Liver (tissue), 9 donors: Measurements from ENCODE around the gene RAB1A. TPM values are rescaled to one million over a fixed set of nuclear protein-coding genes. Genes with fewer than 3 reads are reported as not detected.
"Not testable (repeated sequence)": the region's sequence is repeated elsewhere in the genome, so short reads cannot be mapped to it uniquely, and the experiment has no call there.

Experiments
- DNase-seq: peaks from one replicate; pipeline ENCODE4 v3.0.0-alpha.2; 2017; ENCODE audit warnings: low spot score
- H3K27ac ChIP-seq, 2 donors: one replicate each; pipeline ENCODE4 v1.7.0; 2013; ENCODE audit warnings: inconsistent platforms in 2 of 2, low read length in 2 of 2, control low read depth in 1 of 2, low read depth in 1 of 2, mild to moderate bottlenecking in 1 of 2
- H3K27me3 ChIP-seq, 4 donors: one replicate each; pipeline versions ENCODE4 v1.6.1 to v1.7.0; 2013; ENCODE audit warnings: low read length in 3 of 4, inconsistent platforms in 1 of 4, mild to moderate bottlenecking in 1 of 4, moderate library complexity in 1 of 4; ENCODE audit not compliant: control insufficient read depth in 4 of 4, insufficient read depth in 4 of 4
- H3K36me3 ChIP-seq, 4 donors: one replicate each; pipeline versions ENCODE4 v1.6.1 to v1.7.0; 2013; ENCODE audit warnings: low read length in 3 of 4, mild to moderate bottlenecking in 3 of 4, low read depth in 1 of 4, moderate library complexity in 1 of 4; ENCODE audit not compliant: control insufficient read depth in 4 of 4, insufficient read depth in 3 of 4
- H3K4me1 ChIP-seq, 4 donors: one replicate each; pipeline versions ENCODE4 v1.6.1 to v1.7.0; 2013; ENCODE audit warnings: low read length in 3 of 4, mild to moderate bottlenecking in 3 of 4, moderate library complexity in 1 of 4; ENCODE audit not compliant: control insufficient read depth in 4 of 4, insufficient read depth in 4 of 4
- H3K4me3 ChIP-seq, 3 donors: one replicate each; pipeline versions ENCODE4 v1.6.1 to v1.7.0; 2013; ENCODE audit warnings: low read length in 3 of 3, control low read depth in 1 of 3, low read depth in 1 of 3, mild to moderate bottlenecking in 1 of 3
- H3K9ac ChIP-seq, 2 donors: one replicate each; pipeline ENCODE4 v1.7.0; 2013; ENCODE audit warnings: low read length in 2 of 2, mild to moderate bottlenecking in 2 of 2, moderate library complexity in 2 of 2, control low read depth in 1 of 2, low read depth in 1 of 2
- H3K9me3 ChIP-seq, 4 donors: one replicate each; pipeline versions ENCODE4 v1.6.1 to v1.7.0; 2013; ENCODE audit warnings: low read length in 3 of 4; ENCODE audit not compliant: control insufficient read depth in 4 of 4
- EGR1 ChIP-seq, 2 donors: IDR thresholded peaks; 2 replicates each; pipeline ENCODE4 v1.6.1; 2016 to 2018; ENCODE audit warnings: antibody characterized with exemption in 2 of 2, low read depth in 2 of 2
- FOXA1 ChIP-seq: IDR thresholded peaks from 2 replicates; pipeline ENCODE4 v1.6.1; 2016; ENCODE audit warnings: antibody characterized with exemption
- FOXA2 ChIP-seq: IDR thresholded peaks from 2 replicates; pipeline ENCODE4 v1.6.1; 2016; ENCODE audit warnings: antibody characterized with exemption
- GABPA ChIP-seq, 2 donors: IDR thresholded peaks in 1 of 2; conservative IDR thresholded peaks in 1 of 2; 2 replicates each; pipeline ENCODE4 v1.6.1; 2016; ENCODE audit warnings: antibody characterized with exemption in 2 of 2, mild to moderate bottlenecking in 1 of 2, moderate library complexity in 1 of 2
- HNF4A ChIP-seq, 2 donors: conservative IDR thresholded peaks; 2 replicates each; pipeline ENCODE4 v1.6.1; 2016; ENCODE audit warnings: antibody characterized with exemption in 2 of 2, mild to moderate bottlenecking in 2 of 2
- HNF4G ChIP-seq: IDR thresholded peaks from 2 replicates; pipeline ENCODE4 v1.6.1; 2016; ENCODE audit warnings: antibody characterized with exemption
- JUND ChIP-seq, 2 donors: IDR thresholded peaks; 2 replicates each; pipeline ENCODE4 v1.6.1; 2016; ENCODE audit warnings: antibody characterized with exemption in 2 of 2
- NR2F2 ChIP-seq: IDR thresholded peaks from 2 replicates; pipeline ENCODE4 v1.6.1; 2016; ENCODE audit warnings: antibody characterized with exemption
- RAD21 ChIP-seq, 2 donors: IDR thresholded peaks; 2 replicates each; pipeline ENCODE4 v1.6.1; 2016; ENCODE audit warnings: antibody characterized with exemption in 2 of 2, mild to moderate bottlenecking in 2 of 2
- RXRA ChIP-seq, 2 donors: IDR thresholded peaks; 2 replicates each; pipeline ENCODE4 v1.6.1; 2017 to 2018; ENCODE audit warnings: antibody characterized with exemption in 2 of 2, mild to moderate bottlenecking in 1 of 2
- SP1 ChIP-seq: IDR thresholded peaks from 2 replicates; pipeline ENCODE4 v1.6.1; 2018; ENCODE audit warnings: antibody characterized with exemption, mild to moderate bottlenecking
- TAF1 ChIP-seq: conservative IDR thresholded peaks from 2 replicates; pipeline ENCODE4 v1.6.1; 2016; ENCODE audit warnings: antibody characterized with exemption, mild to moderate bottlenecking
- YY1 ChIP-seq: IDR thresholded peaks from 2 replicates; pipeline ENCODE4 v1.6.1; 2016; ENCODE audit warnings: antibody characterized with exemption, mild to moderate bottlenecking
- WGBS: extraction: QIAGEN DNeasy Blood & Tissue Kit; methylation state at CpG from one replicate; pipeline ENCODE4 v1.1.7; 2013; 5-methylcytosine and 5-hydroxymethylcytosine counted together
- polyA plus RNA-seq, 2 donors: library from polyadenylated mRNA; stranded (reverse) in 1 of 2; unstranded in 1 of 2; fragments of 200-250 nt in 1 of 2; fragments of >200 nt in 1 of 2; fragmentation: Nextera tagmentation in 1 of 2; extraction: Ambion mirVana in 1 of 2; gene quantifications; one replicate each; pipeline versions ENCODE4 v1.2.1 to v1.2.3, GENCODE V29; 2013 to 2015
- total RNA-seq, 2 donors: library from RNA; depleted of rRNA; stranded (reverse); fragments of >200 nt; gene quantifications; one replicate each; pipeline ENCODE4 v1.2.3, GENCODE V29; 2014
- TF ChIP-seq, protein P1 (sequence below): IDR thresholded peaks from 2 replicates; pipeline ENCODE4 v1.6.1; 2016; ENCODE audit warnings: antibody characterized with exemption
- TF ChIP-seq, protein P2 (sequence below): IDR thresholded peaks from 2 replicates; pipeline ENCODE4 v1.6.1; 2016; ENCODE audit warnings: antibody characterized with exemption
- TF ChIP-seq, protein P3 (sequence below): fragments of 150-350 bp; IDR thresholded peaks from 2 replicates; pipeline ENCODE4 v1.5.1; 2017; ENCODE audit warnings: improper control_type of control experiment, low read depth, low read length; ENCODE audit not compliant: missing input control
- TF ChIP-seq, protein P4 (sequence below): IDR thresholded peaks from 2 replicates; pipeline ENCODE4 v1.6.1; 2016; ENCODE audit warnings: antibody characterized with exemption, mild to moderate bottlenecking
- donor health status: healthy.
- donor health status: healthy.
- donor health status: healthy.
- donor health status: healthy.
- donor health status: healthy.

Gene RAB1A
- total and polyA plus RNA-seq, 4 donors, result 52.8 to 89.7 (median 77.8) TPM

DNA sequence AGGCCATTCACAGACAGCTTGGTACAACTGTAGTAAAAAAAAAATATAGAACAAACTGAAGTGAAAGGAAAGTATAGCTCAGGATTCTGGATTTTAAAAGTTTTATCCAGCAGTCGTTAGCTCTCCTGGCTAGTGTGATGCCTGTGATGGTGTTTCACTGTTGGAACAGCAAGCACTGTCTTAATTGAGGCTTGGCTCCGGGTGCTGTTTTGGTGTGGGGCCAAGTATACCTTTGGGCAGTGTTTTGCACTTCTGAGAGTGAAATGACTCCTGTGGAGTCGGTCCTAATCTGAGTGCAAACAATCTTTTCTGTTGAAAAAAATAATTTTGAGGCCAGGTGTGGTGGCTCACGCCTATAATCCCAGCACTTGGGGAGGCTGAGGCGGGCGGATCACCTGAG lies 28.7 kb upstream of the RAB1A start (continued):
- TF ChIP-seq RAD21 (IDR thresholded peaks at IDR 0.05), result no peak
- TF ChIP-seq FOXA2, result no peak
- TF ChIP-seq HNF4G, result no peak
- TF ChIP-seq EGR1 (IDR thresholded peaks at IDR 0.05; ENCODE audit: low read depth in 2 of 2), result no peak
- TF ChIP-seq RXRA (IDR thresholded peaks at IDR 0.05), result no peak
- no peak for TF ChIP-seq YY1
- TF ChIP-seq FOXA1, result no peak
- TF ChIP-seq TAF1, result no peak

DNA sequence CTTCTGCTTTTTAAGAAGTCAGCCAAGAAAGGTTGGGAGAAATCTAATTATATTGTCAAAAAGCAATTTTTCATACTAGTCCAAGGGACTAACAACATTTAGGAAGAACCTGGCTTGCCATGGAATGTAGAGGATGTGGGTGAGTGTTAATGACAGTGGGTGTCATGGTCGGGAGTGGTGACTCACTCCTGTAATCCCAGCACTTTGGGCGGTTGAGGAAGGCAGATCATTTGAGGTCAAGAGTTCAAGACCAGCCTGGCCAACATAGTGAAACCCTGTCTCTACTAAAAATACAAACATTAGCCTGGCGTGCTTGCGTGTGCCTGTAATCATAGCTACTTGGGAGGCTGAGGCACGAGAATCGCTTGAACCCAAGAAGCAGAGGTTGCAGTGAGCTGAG lies 27.9 kb upstream of the RAB1A start:
- not testable (repeated sequence) for H3K36me3 ChIP-seq, H3K9ac ChIP-seq, H3K9me3 ChIP-seq, H3K4me3 ChIP-seq, H3K4me1 ChIP-seq, H3K27ac ChIP-seq, DNase-seq, H3K27me3 ChIP-seq
- WGBS, result 73% methylated on average over 6 of the region's 6 CpGs

DNA sequence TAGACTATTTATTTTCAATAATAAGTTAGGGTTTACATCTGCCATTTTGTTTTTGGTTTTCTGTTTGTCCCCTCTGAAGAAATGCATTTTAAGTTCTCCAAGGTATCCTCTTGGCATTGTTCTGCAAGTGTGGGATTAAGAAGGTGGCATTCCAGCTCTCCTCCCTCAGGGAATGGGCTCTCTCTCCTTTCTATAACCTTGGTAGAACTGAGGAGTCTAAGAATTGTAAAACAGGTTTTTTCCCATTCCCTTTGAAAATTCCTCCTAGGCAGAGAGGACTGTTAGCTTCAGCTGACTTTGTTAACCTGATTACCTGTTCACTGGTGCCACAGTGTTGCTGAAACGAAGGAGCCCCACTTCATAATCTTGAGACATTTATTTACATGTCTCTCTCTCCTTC lies 26.1 kb upstream of the RAB1A start:
- H3K9ac ChIP-seq, result no peak overlapping the region
- H3K4me1 ChIP-seq, result no peaks in the 10 kb centered on the region
- H3K9me3 ChIP-seq, result no peaks in the 10 kb centered on the region
- no peak overlapping the region for H3K27ac ChIP-seq
- WGBS, result 84% methylated on average over 1 of the region's 1 CpG
- no peak overlapping the region for H3K4me3 ChIP-seq
- TF ChIP-seq GABPA (IDR thresholded peaks at IDR 0.05 in 1 of 2, conservative IDR thresholded peaks at IDR 0.05 in 1 of 2) (no peak), HNF4G (no peak), FOXA1 (no peak), TAF1 (no peak), EGR1 (IDR thresholded peaks at IDR 0.05; ENCODE audit: low read depth in 2 of 2) (no peak), YY1 (no peak)
- H3K27me3 ChIP-seq, result no peaks in the 10 kb centered on the region
- no peaks in the 10 kb centered on the region for H3K36me3 ChIP-seq
- DNase-seq, result no peak

DNA sequence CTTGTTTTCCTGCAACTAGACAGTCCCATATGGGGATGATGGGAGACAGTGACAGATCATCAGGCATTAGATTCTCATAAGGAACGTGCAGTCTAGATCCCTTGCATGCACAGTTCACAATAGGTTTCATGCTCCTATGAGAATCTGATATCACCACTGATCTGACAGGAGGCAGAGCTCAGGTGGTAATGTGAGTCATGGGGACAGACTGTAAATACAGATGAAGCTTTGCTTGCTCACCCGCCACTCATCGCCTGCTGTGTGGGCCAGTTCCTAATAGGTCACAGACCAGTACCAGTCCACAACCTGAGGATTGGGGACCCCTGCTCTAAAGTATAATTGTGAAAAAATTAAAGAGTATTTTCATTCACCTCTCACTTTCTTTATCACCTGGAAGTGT lies 23.6 kb upstream of the RAB1A start:
- Histone ChIP-seq H3K4me3 (no peak overlapping the region), H3K27ac (no peak overlapping the region), H3K4me1 (no peaks in the 10 kb centered on the region), H3K9ac (no peak overlapping the region), H3K9me3 (no peaks in the 10 kb centered on the region), H3K36me3 (no peaks in the 10 kb centered on the region), H3K27me3 (no peaks in the 10 kb centered on the region)
- DNase-seq, result no peak
- 96% methylated on average over 3 of the region's 3 CpGs for WGBS
- no peak for TF ChIP-seq HNF4A (conservative IDR thresholded peaks at IDR 0.05)
- TF ChIP-seq, protein P1, sequence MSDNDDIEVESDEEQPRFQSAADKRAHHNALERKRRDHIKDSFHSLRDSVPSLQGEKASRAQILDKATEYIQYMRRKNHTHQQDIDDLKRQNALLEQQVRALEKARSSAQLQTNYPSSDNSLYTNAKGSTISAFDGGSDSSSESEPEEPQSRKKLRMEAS, result no peak

DNA sequence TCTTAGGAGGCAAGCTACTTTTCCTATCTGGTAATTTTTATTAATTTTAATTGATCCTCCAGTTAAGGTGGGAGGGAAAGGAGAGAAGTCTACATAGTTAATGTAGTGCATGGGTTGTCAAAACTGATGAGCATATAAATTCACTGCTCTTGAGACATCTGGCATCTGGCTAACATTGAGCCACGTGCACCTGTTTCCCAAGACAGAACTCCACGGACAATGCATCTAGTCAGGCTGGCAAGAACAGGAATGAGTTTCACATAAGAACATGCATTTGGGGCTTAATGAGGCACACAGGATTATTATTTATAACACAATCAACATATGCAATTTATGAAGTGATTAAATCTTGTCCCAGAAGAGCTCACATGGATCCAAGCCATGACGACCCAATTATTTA lies 16.2 kb upstream of the RAB1A start:
- no peaks in the 10 kb centered on the region for H3K4me1 ChIP-seq
- H3K4me3 ChIP-seq, result no peak overlapping the region
- no peaks in the 10 kb centered on the region for H3K36me3 ChIP-seq
- no peak overlapping the region for H3K27ac ChIP-seq
- DNase-seq, result no peak
- no peaks in the 10 kb centered on the region for H3K9me3 ChIP-seq
- no peak overlapping the region for H3K9ac ChIP-seq
- H3K27me3 ChIP-seq, result no peaks in the 10 kb centered on the region
- 90% methylated on average over 3 of the region's 3 CpGs for WGBS
- no peak for TF ChIP-seq NR2F2
- no peak for TF ChIP-seq JUND (IDR thresholded peaks at IDR 0.05)
- no peak for TF ChIP-seq SP1
- TF ChIP-seq EGR1 (IDR thresholded peaks at IDR 0.05; ENCODE audit: low read depth in 2 of 2), result no peak
- TF ChIP-seq, protein P2, sequence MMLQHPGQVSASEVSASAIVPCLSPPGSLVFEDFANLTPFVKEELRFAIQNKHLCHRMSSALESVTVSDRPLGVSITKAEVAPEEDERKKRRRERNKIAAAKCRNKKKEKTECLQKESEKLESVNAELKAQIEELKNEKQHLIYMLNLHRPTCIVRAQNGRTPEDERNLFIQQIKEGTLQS, result no peak
- TF ChIP-seq TAF1, result no peak
- TF ChIP-seq HNF4A (conservative IDR thresholded peaks at IDR 0.05), result no peak
- TF ChIP-seq YY1, result no peak
- TF ChIP-seq, protein P3, sequence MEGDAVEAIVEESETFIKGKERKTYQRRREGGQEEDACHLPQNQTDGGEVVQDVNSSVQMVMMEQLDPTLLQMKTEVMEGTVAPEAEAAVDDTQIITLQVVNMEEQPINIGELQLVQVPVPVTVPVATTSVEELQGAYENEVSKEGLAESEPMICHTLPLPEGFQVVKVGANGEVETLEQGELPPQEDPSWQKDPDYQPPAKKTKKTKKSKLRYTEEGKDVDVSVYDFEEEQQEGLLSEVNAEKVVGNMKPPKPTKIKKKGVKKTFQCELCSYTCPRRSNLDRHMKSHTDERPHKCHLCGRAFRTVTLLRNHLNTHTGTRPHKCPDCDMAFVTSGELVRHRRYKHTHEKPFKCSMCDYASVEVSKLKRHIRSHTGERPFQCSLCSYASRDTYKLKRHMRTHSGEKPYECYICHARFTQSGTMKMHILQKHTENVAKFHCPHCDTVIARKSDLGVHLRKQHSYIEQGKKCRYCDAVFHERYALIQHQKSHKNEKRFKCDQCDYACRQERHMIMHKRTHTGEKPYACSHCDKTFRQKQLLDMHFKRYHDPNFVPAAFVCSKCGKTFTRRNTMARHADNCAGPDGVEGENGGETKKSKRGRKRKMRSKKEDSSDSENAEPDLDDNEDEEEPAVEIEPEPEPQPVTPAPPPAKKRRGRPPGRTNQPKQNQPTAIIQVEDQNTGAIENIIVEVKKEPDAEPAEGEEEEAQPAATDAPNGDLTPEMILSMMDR, result no peak
- TF ChIP-seq, protein P1, result no peak
- no peak for TF ChIP-seq HNF4G
- TF ChIP-seq, protein P4, sequence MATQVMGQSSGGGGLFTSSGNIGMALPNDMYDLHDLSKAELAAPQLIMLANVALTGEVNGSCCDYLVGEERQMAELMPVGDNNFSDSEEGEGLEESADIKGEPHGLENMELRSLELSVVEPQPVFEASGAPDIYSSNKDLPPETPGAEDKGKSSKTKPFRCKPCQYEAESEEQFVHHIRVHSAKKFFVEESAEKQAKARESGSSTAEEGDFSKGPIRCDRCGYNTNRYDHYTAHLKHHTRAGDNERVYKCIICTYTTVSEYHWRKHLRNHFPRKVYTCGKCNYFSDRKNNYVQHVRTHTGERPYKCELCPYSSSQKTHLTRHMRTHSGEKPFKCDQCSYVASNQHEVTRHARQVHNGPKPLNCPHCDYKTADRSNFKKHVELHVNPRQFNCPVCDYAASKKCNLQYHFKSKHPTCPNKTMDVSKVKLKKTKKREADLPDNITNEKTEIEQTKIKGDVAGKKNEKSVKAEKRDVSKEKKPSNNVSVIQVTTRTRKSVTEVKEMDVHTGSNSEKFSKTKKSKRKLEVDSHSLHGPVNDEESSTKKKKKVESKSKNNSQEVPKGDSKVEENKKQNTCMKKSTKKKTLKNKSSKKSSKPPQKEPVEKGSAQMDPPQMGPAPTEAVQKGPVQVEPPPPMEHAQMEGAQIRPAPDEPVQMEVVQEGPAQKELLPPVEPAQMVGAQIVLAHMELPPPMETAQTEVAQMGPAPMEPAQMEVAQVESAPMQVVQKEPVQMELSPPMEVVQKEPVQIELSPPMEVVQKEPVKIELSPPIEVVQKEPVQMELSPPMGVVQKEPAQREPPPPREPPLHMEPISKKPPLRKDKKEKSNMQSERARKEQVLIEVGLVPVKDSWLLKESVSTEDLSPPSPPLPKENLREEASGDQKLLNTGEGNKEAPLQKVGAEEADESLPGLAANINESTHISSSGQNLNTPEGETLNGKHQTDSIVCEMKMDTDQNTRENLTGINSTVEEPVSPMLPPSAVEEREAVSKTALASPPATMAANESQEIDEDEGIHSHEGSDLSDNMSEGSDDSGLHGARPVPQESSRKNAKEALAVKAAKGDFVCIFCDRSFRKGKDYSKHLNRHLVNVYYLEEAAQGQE, result no peak
- no peak for TF ChIP-seq RXRA (IDR thresholded peaks at IDR 0.05)
- TF ChIP-seq FOXA2, result no peak
